Measurements from ENCODE around the gene B4GALNT1. TPM values are rescaled to one million over a fixed set of nuclear protein-coding genes. Genes with fewer than 3 reads are reported as not detected.
A peak's percentile ranks its signal among the peaks of the same experiment; 100 is the strongest.
"Not testable (repeated sequence)": the region's sequence is repeated elsewhere in the genome, so short reads cannot be mapped to it uniquely, and the experiment has no call there.

B4GALNT1 gene
- total RNA-seq, 1 donor from 2014 or later = 37.5 TPM

- no peak for DNase-seq (ENCODE audit: low spot score in 2 of 2)
- FAIRE-seq = no peak
Measured at GRCh38 chr12:57591782-57592325, 41.1 kb downstream of the B4GALNT1 start.

GRCh38 chr12:57590864-57591781 lies 41.9 kb downstream of the B4GALNT1 start, which contains the start of gene PIP4K2C:
PIP4K2C (plus strand) TSS chr12:57591192; CDS start chr12:57591290, 98 bp downstream.
- peak; percentile 79 to 87 for DNase-seq (ENCODE audit: low spot score in 2 of 2)
- FAIRE-seq = no peak

GRCh38 chr12:57590479-57590863 lies 42.5 kb downstream of the B4GALNT1 start:
- no peak for FAIRE-seq
- no peak for DNase-seq (ENCODE audit: low spot score in 2 of 2)

- FAIRE-seq; DNase-seq (ENCODE audit: low spot score in 2 of 2): not testable (repeated sequence)
Measured at GRCh38 chr12:57588951-57589610, 43.9 kb downstream of the B4GALNT1 start.

- FAIRE-seq = no peak
- no peak for DNase-seq (ENCODE audit: low spot score in 2 of 2)
Measured at GRCh38 chr12:57586832-57587429, 46.1 kb downstream of the B4GALNT1 start.

GRCh38 chr12:57586128-57586527 lies 46.9 kb downstream of the B4GALNT1 start:
- FAIRE-seq = no peak

GRCh38 chr12:57585156-57585555 lies 47.8 kb downstream of the B4GALNT1 start:
- FAIRE-seq (no peak), DNase-seq (ENCODE audit: low spot score in 2 of 2) (no peak)

More at GRCh38 chr12:57586128-57586527, 46.9 kb downstream of the B4GALNT1 start:
- DNase-seq (ENCODE audit: low spot score in 2 of 2) = no peak

GRCh38 chr12:57584690-57585089 lies 48.3 kb downstream of the B4GALNT1 start:
- DNase-seq (ENCODE audit: low spot score in 2 of 2) (no peak), FAIRE-seq (no peak)

- FAIRE-seq = no peak
- no peak for DNase-seq (ENCODE audit: low spot score in 2 of 2)
Measured at GRCh38 chr12:57584050-57584449, 49.0 kb downstream of the B4GALNT1 start.

- no peak for FAIRE-seq
- DNase-seq (ENCODE audit: low spot score in 2 of 2) = peak; percentile 68 to 84
Measured at GRCh38 chr12:57583008-57583831, 49.8 kb downstream of the B4GALNT1 start.

GRCh38 chr12:57582440-57582839 lies 50.6 kb downstream of the B4GALNT1 start:
- DNase-seq (ENCODE audit: low spot score in 2 of 2) (no peak), FAIRE-seq (no peak)

- DNase-seq (ENCODE audit: low spot score in 2 of 2) = no peak
- no peak for FAIRE-seq
Measured at GRCh38 chr12:57581802-57582201, 51.2 kb downstream of the B4GALNT1 start.

- FAIRE-seq = no peak
- no peak for DNase-seq (ENCODE audit: low spot score in 2 of 2)
Measured at GRCh38 chr12:57580466-57580795, 52.6 kb downstream of the B4GALNT1 start.

GRCh38 chr12:57579677-57580465 lies 53.1 kb downstream of the B4GALNT1 start:
- DNase-seq (ENCODE audit: low spot score in 2 of 2) (no peak), FAIRE-seq (no peak)

- DNase-seq (ENCODE audit: low spot score in 2 of 2) (no peak), FAIRE-seq (no peak)
Measured at GRCh38 chr12:57579011-57579410, 54.0 kb downstream of the B4GALNT1 start.

GRCh38 chr12:57577981-57578758 lies 54.8 kb downstream of the B4GALNT1 start:
- DNase-seq (ENCODE audit: low spot score in 2 of 2) (no peak), FAIRE-seq (no peak)

- FAIRE-seq (no peak), DNase-seq (ENCODE audit: low spot score in 2 of 2) (no peak)
Measured at GRCh38 chr12:57576613-57577160, 56.3 kb downstream of the B4GALNT1 start.
